A549 (cell line): ENCODE data around the gene DCAF15. TPM values are rescaled to one million over a fixed set of nuclear protein-coding genes. Genes with fewer than 3 reads are reported as not detected.

Experiments
- ATAC-seq, 2 experiments: fragments of 200-7000 bp in 1 of 2; fragments of >200 bp in 1 of 2; cut with Nextera tagmentation in 1 of 2; cut with Tn5 transposase in 1 of 2; 3 replicates each; pipeline versions ENCODE4 v1.8.0 to v1.9.1; 2018 to 2020; ENCODE audit warnings: mild to moderate bottlenecking in 1 of 2, moderate library complexity in 1 of 2
- CTCF ChIA-PET: fragments of 300-600 bp; sonication (Branson Sonifier 250); formaldehyde crosslinking; extraction: SDS; loops from one replicate; lab custom pipeline; 2021; ENCODE audit warnings: antibody characterized with exemption, inconsistent platforms; lab: Yijun Ruan, JAX
- POLR2A ChIA-PET: fragments of 350-600 bp; formaldehyde crosslinking; extraction: SDS; loops from one replicate; lab custom pipeline; 2021; ENCODE audit warnings: antibody characterized with exemption, inconsistent platforms; lab: Yijun Ruan, JAX
- DNase-seq, 2 experiments: peaks; one replicate each; pipeline versions ENCODE4 v3.0.0 to v3.0.0-alpha.2; 2011 to 2016; ENCODE audit warnings: low read depth in 1 of 2, low spot score in 1 of 2
- FAIRE-seq: peaks from 2 replicates; lab custom pipeline; 2011; peaks lifted over from hg19 to GRCh38; lab: Jason Lieb, UNC
- H3K27ac ChIP-seq, 2 experiments: fragments of >200 bp; sonication (Bioruptor Twin); formaldehyde crosslinking; 3 replicates each; pipeline ENCODE4 v1.5.1; 2016 to 2017
- H3K4me1 ChIP-seq: fragments of >200 bp; sonication (Bioruptor Twin); formaldehyde crosslinking; 3 replicates; pipeline ENCODE4 v1.6.1; 2016
- H3K4me2 ChIP-seq: fragments of >200 bp; sonication (Bioruptor Twin); formaldehyde crosslinking; 3 replicates; pipeline ENCODE4 v1.6.1; 2016
- H3K4me3 ChIP-seq: fragments of >200 bp; sonication (Bioruptor Twin); formaldehyde crosslinking; 3 replicates; pipeline ENCODE4 v1.5.1; 2016
- H3K9me3 ChIP-seq: fragments of >200 bp; sonication (Bioruptor Twin); formaldehyde crosslinking; 3 replicates; pipeline ENCODE4 v1.6.1; 2016
- BHLHE40 ChIP-seq: IDR thresholded peaks from 2 replicates; pipeline ENCODE4 v1.6.1; 2012; ENCODE audit warnings: low read depth, low read length, inconsistent platforms
- EHF ChIP-seq: fragments of 250-450 bp; sonication (Bioruptor Pico); IDR thresholded peaks from 2 replicates; pipeline ENCODE4 v1.5.0; 2020; ENCODE audit warnings: mild to moderate bottlenecking
- EHMT2 ChIP-seq: fragments of 200-600 bp; sonication (generic); IDR thresholded peaks from 2 replicates; pipeline ENCODE4 v1.6.1; 2016; ENCODE audit warnings: antibody characterized with exemption, low read depth, mild to moderate bottlenecking, moderate library complexity
- ESRRA ChIP-seq: fragments of 150-350 bp; IDR thresholded peaks from 2 replicates; pipeline ENCODE4 v1.6.1; 2014; ENCODE audit warnings: mild to moderate bottlenecking, low read length, borderline replicate concordance
- FOSL2 ChIP-seq, 2 experiments: fragments of 450-650 bp in 1 of 2; fragments of >200 bp in 1 of 2; sonication (Bioruptor Twin) in 1 of 2; formaldehyde crosslinking; IDR thresholded peaks; 2 replicates each; pipeline versions ENCODE4 v1.5.0 to v1.6.1; 2016 to 2020; ENCODE audit warnings: mild to moderate bottlenecking in 1 of 2, moderate library complexity in 1 of 2
- FOXS1 ChIP-seq: fragments of 250-450 bp; sonication (Bioruptor Pico); IDR thresholded peaks from 2 replicates; pipeline ENCODE4 v1.5.0; 2020; ENCODE audit warnings: mild to moderate bottlenecking, moderate library complexity
- GATA3 ChIP-seq: IDR thresholded peaks from 2 replicates; pipeline ENCODE4 v1.6.1; 2012; ENCODE audit warnings: borderline replicate concordance
- HEYL ChIP-seq: fragments of 250-450 bp; sonication (Bioruptor Pico); IDR thresholded peaks from 2 replicates; pipeline ENCODE4 v1.8.0; 2021; ENCODE audit warnings: mild to moderate bottlenecking, moderate library complexity
- MYC ChIP-seq: IDR thresholded peaks from 2 replicates; pipeline ENCODE4 v1.6.1; 2012; ENCODE audit warnings: mild to moderate bottlenecking, inconsistent platforms, low read length, improper control_type of control experiment, borderline replicate concordance
- NFE2L2 ChIP-seq: fragments of 150-350 bp; conservative IDR thresholded peaks from 2 replicates; pipeline ENCODE4 v1.6.1; 2014; ENCODE audit warnings: low read length
- NPAS2 ChIP-seq: fragments of 250-450 bp; sonication (Bioruptor Pico); IDR thresholded peaks from 2 replicates; pipeline ENCODE4 v1.8.0; 2022; ENCODE audit warnings: mild to moderate bottlenecking, moderate library complexity, borderline replicate concordance
- NR3C1 ChIP-seq: fragments of >200 bp; sonication (Bioruptor Twin); formaldehyde crosslinking; IDR thresholded peaks from 3 replicates; pipeline ENCODE4 v1.6.1; 2017
- POLR2A ChIP-seq: IDR thresholded peaks from 2 replicates; pipeline ENCODE4 v1.6.1; 2012; ENCODE audit warnings: mild to moderate bottlenecking, low read length
- RAD21 ChIP-seq, 2 experiments: fragments of >200 bp in 1 of 2; sonication (Bioruptor Twin) in 1 of 2; formaldehyde crosslinking in 1 of 2; IDR thresholded peaks in 1 of 2; conservative IDR thresholded peaks in 1 of 2; 2 replicates in 1 of 2; 3 replicates in 1 of 2; pipeline ENCODE4 v1.6.1; 2012 to 2018; ENCODE audit warnings: inconsistent platforms in 1 of 2
- RFX5 ChIP-seq: fragments of 450-650 bp; IDR thresholded peaks from 2 replicates; pipeline ENCODE4 v1.7.1; 2014; ENCODE audit warnings: antibody characterized with exemption, mild to moderate bottlenecking, moderate library complexity
- SMC3 ChIP-seq: fragments of >200 bp; sonication (Bioruptor Twin); formaldehyde crosslinking; IDR thresholded peaks from 3 replicates; pipeline ENCODE4 v1.6.1; 2018; ENCODE audit warnings: inconsistent platforms
- ZSCAN20 ChIP-seq: fragments of 250-450 bp; sonication (Bioruptor Pico); IDR thresholded peaks from 2 replicates; pipeline ENCODE4 v1.8.0; 2022; ENCODE audit warnings: mild to moderate bottlenecking, moderate library complexity
- WGBS: methylation state at CpG from one replicate; pipeline ENCODE4 v1.1.6; 2017; ENCODE audit errors: missing lambda C conversion rate; 5-methylcytosine and 5-hydroxymethylcytosine counted together
- polyA plus RNA-seq, 4 experiments: library from polyadenylated mRNA; depleted of rRNA in 3 of 4; stranded (reverse); fragments of >200 nt; fragmentation: RNase III in 1 of 4; extraction: RNeasy Plus Mini Kit Qiagen cat#74134 plus additional on column Dnase treatment in 1 of 4; gene quantifications; 2 replicates in 3 of 4; 3 replicates in 1 of 4; pipeline ENCODE4 v1.2.3, GENCODE V29; 2011 to 2017
- TF ChIP-seq, protein P1 (sequence below): IDR thresholded peaks from 2 replicates; pipeline ENCODE4 v1.6.1; 2012
- TF ChIP-seq, protein P2 (sequence below): fragments of >200 bp; sonication (Bioruptor Twin); formaldehyde crosslinking; IDR thresholded peaks from 3 replicates; pipeline ENCODE4 v1.6.1; 2016
- TF ChIP-seq, protein P3 (sequence below): fragments of >200 bp; sonication (Bioruptor Twin); formaldehyde crosslinking; IDR thresholded peaks from 3 replicates; pipeline ENCODE4 v1.5.1; 2016
- TF ChIP-seq, protein P4 (sequence below): fragments of 250-450 bp; sonication (Bioruptor Pico); IDR thresholded peaks from 2 replicates; pipeline ENCODE4 v1.5.0; 2021; ENCODE audit warnings: mild to moderate bottlenecking, moderate library complexity, borderline replicate concordance
- TF ChIP-seq, protein P5 (sequence below): IDR thresholded peaks from 2 replicates; pipeline ENCODE4 v1.6.1; 2012
- TF ChIP-seq, protein P6 (sequence below): IDR thresholded peaks from 2 replicates; pipeline ENCODE4 v1.6.1; 2012; ENCODE audit warnings: low read depth, borderline replicate concordance

The DCAF15 gene
- polyA plus RNA-seq, 2 of the 4 experiments (the other 2 are of a cell fraction) = 10.2 to 23.0 TPM

DNA sequence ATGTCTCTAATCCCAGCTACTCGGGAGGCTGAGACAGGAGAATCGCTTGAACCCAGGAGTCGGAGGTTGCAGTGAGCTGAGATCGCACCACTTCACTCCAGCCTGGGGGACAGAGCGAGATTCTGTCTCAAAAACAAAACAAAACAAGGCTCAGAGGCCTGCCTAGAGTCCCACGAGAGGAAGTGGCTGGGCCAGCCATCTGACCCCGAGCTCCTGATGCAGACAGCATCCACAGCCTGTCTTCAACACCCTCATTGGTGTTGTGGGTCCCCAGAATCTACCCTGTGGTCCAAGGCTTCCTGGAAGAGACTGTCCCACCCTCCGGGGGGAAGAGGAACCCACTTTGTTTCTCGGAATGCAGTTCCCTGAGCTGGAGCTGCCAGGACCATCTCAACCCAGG is 29.2 kb downstream of the DCAF15 start:
- Histone ChIP-seq H3K4me1 (no peaks in the 10 kb centered on the region), H3K4me3 (no peak overlapping the region), H3K9me3 (no peaks in the 10 kb centered on the region), H3K4me2 (no peak overlapping the region), H3K27ac (no peak overlapping the region)
- CTCF ChIA-PET = no interaction called here
- ATAC-seq = no peak
- FAIRE-seq = no peak
- WGBS = 95% methylated on average over 7 of the region's 9 CpGs
- POLR2A ChIA-PET = no interaction called here
- TF ChIP-seq GATA3 (no peak), FOSL2 (IDR thresholded peaks at IDR 0.05) (no peak), FOSL2 (CRISPR knock-in tag; IDR thresholded peaks at IDR 0.05) (no peak), FOXS1 (no peak), EHMT2 (no peak), SMC3 (no peak), POLR2A (no peak), RAD21 (conservative IDR thresholded peaks at IDR 0.05 in 1 of 2, IDR thresholded peaks at IDR 0.05 in 1 of 2) (no peak), NR3C1 (no peak), MYC (no peak), BHLHE40 (no peak), EHF (CRISPR knock-in tag) (no peak), HEYL (no peak), NPAS2 (no peak)
- TF ChIP-seq, protein P1, sequence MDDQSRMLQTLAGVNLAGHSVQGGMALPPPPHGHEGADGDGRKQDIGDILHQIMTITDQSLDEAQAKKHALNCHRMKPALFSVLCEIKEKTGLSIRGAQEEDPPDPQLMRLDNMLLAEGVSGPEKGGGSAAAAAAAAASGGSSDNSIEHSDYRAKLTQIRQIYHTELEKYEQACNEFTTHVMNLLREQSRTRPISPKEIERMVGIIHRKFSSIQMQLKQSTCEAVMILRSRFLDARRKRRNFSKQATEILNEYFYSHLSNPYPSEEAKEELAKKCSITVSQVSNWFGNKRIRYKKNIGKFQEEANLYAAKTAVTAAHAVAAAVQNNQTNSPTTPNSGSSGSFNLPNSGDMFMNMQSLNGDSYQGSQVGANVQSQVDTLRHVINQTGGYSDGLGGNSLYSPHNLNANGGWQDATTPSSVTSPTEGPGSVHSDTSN = no peak
- TF ChIP-seq, protein P2, sequence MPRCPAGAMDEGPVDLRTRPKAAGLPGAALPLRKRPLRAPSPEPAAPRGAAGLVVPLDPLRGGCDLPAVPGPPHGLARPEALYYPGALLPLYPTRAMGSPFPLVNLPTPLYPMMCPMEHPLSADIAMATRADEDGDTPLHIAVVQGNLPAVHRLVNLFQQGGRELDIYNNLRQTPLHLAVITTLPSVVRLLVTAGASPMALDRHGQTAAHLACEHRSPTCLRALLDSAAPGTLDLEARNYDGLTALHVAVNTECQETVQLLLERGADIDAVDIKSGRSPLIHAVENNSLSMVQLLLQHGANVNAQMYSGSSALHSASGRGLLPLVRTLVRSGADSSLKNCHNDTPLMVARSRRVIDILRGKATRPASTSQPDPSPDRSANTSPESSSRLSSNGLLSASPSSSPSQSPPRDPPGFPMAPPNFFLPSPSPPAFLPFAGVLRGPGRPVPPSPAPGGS = no peak
- TF ChIP-seq, protein P3, sequence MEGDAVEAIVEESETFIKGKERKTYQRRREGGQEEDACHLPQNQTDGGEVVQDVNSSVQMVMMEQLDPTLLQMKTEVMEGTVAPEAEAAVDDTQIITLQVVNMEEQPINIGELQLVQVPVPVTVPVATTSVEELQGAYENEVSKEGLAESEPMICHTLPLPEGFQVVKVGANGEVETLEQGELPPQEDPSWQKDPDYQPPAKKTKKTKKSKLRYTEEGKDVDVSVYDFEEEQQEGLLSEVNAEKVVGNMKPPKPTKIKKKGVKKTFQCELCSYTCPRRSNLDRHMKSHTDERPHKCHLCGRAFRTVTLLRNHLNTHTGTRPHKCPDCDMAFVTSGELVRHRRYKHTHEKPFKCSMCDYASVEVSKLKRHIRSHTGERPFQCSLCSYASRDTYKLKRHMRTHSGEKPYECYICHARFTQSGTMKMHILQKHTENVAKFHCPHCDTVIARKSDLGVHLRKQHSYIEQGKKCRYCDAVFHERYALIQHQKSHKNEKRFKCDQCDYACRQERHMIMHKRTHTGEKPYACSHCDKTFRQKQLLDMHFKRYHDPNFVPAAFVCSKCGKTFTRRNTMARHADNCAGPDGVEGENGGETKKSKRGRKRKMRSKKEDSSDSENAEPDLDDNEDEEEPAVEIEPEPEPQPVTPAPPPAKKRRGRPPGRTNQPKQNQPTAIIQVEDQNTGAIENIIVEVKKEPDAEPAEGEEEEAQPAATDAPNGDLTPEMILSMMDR = no peak
- TF ChIP-seq, all 56 proteins: peak for 0
- DNase-seq = no peak

DNA sequence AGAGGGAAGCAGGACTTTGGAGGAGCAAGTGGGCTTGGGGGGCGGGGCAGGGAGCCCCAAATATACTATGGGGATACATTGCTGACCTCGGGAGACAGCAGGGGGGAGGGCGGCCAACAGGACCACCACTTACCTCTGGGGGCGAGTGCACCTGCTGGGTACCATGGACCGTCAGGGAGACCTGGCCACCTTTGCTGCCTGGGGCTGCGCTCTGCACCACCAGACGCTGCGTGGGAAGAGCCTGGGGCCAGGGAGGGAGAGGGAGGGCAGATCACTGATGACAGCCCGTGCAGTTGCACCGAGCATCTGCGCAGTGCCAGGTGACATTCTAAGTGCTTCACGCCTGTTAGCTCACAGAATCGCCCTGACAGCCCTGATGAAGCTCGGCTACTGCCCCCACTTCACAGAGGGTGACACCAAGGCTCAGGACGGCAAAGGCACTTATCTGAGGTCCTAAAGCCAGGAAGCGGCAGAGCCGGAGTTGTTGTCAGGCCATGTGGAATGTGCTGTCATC is 29.7 kb downstream of the DCAF15 start:
- no peaks in the 10 kb centered on the region for H3K4me1 ChIP-seq
- ChIA-PET POLR2A (no interaction called here), CTCF (no interaction called here)
- FAIRE-seq (no peak), DNase-seq (no peak), ATAC-seq (no peak)
- no peaks in the 10 kb centered on the region for H3K9me3 ChIP-seq
- WGBS = 98% methylated on average over 8 of the region's 17 CpGs
- no peak overlapping the region for H3K4me2 ChIP-seq
- no peak for TF ChIP-seq NFE2L2
- TF ChIP-seq NPAS2 = no peak
- TF ChIP-seq, protein P3 = no peak
- no peak overlapping the region for H3K4me3 ChIP-seq
- H3K27ac ChIP-seq = no peak overlapping the region

DNA sequence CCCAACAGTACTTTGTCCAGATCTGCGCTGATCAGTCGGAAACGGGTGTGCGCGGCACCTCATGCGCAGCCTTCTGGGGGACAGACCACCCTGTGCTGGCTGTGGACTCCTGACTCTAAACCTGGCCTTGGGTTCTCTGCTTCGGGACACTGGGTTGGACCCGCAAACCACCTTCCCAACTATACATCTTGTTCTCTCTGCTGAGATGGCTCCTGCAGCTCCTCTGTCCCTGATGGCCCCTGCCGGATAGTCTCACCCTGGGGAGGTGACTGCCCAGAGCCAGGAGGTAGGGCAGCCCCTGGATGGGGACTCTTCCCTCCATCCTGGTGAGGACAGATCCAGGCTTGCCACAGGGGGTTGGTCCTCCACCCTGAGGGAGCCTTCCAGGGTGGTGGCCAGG is 30.5 kb downstream of the DCAF15 start:
- no peaks in the 10 kb centered on the region for H3K4me1 ChIP-seq
- H3K9me3 ChIP-seq = no peaks in the 10 kb centered on the region
- FAIRE-seq (no peak), ATAC-seq (no peak), DNase-seq (no peak)
- whole genome bisulfite sequencing = 98% methylated on average over 8 of the region's 9 CpGs
- H3K27ac ChIP-seq = no peak overlapping the region
- ChIA-PET CTCF (no interaction called here), POLR2A (no interaction called here)
- H3K4me3 ChIP-seq = no peak overlapping the region
- H3K4me2 ChIP-seq = no peak overlapping the region
- TF ChIP-seq RFX5 = no peak
- TF ChIP-seq, protein P4, sequence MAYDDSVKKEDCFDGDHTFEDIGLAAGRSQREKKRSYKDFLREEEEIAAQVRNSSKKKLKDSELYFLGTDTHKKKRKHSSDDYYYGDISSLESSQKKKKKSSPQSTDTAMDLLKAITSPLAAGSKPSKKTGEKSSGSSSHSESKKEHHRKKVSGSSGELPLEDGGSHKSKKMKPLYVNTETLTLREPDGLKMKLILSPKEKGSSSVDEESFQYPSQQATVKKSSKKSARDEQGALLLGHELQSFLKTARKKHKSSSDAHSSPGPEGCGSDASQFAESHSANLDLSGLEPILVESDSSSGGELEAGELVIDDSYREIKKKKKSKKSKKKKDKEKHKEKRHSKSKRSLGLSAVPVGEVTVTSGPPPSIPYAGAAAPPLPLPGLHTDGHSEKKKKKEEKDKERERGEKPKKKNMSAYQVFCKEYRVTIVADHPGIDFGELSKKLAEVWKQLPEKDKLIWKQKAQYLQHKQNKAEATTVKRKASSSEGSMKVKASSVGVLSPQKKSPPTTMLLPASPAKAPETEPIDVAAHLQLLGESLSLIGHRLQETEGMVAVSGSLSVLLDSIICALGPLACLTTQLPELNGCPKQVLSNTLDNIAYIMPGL (CRISPR knock-in tag) = no peak
- TF ChIP-seq FOXS1 = no peak
- TF ChIP-seq, protein P2 = no peak
- no peak for TF ChIP-seq FOSL2 (IDR thresholded peaks at IDR 0.05)
- TF ChIP-seq FOSL2 (CRISPR knock-in tag; IDR thresholded peaks at IDR 0.05) = no peak
- TF ChIP-seq, protein P5, sequence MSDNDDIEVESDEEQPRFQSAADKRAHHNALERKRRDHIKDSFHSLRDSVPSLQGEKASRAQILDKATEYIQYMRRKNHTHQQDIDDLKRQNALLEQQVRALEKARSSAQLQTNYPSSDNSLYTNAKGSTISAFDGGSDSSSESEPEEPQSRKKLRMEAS = no peak
- no peak for TF ChIP-seq SMC3
- no peak for TF ChIP-seq GATA3
- TF ChIP-seq ZSCAN20 (CRISPR knock-in tag) = no peak
- no peak for TF ChIP-seq ESRRA
- TF ChIP-seq, protein P6, sequence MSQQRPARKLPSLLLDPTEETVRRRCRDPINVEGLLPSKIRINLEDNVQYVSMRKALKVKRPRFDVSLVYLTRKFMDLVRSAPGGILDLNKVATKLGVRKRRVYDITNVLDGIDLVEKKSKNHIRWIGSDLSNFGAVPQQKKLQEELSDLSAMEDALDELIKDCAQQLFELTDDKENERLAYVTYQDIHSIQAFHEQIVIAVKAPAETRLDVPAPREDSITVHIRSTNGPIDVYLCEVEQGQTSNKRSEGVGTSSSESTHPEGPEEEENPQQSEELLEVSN = no peak
